G401 (cell line): ENCODE data around the gene NFE2. TPM values are rescaled to one million over a fixed set of nuclear protein-coding genes. Genes with fewer than 3 reads are reported as not detected.
"Not testable (repeated sequence)": the region's sequence is repeated elsewhere in the genome, so short reads cannot be mapped to it uniquely, and the experiment has no call there.

Experiments used
- DNase-seq: peaks from one replicate; pipeline ENCODE4 v3.0.0-alpha.2; 2015; ENCODE audit warnings: low spot score
- in situ Hi-C: cut with HindIII; loops from 2 replicates; pipeline ENCODE4 v1.10.0; 2016; ENCODE audit warnings: low sequenced_read_pairs, mixed read lengths
- total RNA-seq: library from RNA; depleted of rRNA; stranded (reverse); fragments of >200 nt; shearing (Covaris generic); gene quantifications from 2 replicates; pipeline ENCODE4 v1.2.3, GENCODE V29; 2014

Gene NFE2
- total RNA-seq, 1 experiment from 2014 or later = 18.5 TPM

DNA sequence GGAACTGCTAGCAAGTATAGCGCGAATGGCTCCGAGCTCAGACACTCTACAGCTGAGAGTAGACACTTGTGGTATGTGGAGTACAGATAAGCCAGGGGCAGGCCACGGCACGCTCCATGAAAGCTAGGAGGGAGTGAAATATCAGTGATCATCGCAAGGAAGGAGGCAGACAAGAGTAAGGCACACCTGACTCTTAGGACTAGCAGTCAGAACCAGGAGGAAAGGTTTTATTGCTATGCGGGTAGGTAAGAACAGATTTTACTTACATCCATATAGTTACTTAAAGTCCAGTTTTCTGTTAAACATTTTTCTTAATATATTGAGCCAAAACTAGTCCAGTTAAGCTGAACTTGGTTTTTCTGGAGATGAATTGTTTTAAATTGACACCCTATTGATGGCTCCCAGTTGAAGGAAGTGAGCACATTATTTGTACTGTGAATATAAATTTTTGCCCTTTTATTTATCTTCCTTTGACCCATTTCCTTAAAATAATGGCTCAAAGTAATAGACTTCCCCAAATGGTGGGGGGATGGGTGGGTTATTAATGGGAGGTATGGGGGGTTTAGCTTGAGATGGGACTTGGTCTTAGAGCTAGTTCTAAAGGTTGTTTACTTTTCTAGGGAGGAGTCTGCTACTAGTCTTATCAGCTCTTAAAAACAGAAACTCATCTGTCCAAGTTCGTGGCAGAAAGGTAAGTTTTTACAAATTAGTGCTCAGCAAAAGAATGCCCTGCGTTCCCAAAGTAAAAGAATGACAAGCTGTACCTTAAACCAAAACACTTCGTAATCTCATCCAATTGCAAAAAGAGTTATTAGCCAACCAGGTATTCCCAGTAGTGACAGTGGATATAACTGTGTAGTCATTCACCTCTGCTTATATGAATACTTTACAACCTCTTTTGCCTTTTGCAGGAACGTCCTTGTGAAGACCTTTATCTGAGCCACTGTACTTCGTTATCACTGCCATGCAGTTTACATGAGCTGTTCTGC lies 14.5 kb downstream of the NFE2 start:
- in situ Hi-C loops = no loop called here
- DNase-seq = no peak

DNA sequence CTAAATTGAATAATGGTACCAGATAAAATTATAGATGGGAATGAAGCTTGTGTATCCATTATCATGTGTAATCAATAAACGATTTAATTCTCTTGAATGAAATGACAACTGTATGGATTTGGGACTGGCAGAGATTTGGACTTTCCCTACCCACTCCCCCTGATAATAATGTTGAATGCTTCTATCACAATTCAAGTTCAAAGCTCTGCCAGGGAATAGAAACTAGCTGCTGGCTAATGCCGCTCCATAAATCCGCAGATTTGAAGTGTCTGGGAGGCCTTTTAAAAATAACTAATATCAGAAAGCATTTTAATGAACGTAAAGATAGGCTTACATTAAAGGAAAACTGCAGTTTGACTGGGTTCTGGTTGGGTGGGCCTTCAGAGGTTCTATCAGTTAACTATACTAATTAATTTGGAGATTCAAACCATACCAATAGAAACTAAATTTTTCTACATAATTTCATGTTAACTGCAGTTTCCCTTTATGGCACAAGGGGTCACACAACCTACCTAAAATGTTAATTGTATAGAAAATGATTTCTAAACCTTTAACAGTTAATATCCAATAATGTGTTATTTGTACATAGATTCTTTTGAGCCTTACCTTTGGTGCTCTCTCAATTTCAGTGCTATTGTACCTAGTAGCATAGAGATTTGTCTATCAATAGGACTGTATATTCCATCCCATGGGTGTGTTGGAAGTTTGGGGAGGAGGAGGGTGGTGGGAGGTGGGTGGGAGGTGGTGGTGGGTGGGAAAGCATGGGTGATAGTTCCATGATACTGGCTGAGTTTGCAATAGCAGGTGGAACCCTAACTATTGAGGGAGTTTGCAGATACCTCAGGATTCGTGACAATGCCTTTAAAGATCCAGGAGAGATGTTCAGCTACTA lies 15.4 kb downstream of the NFE2 start:
- in situ Hi-C loops = no loop called here

DNA sequence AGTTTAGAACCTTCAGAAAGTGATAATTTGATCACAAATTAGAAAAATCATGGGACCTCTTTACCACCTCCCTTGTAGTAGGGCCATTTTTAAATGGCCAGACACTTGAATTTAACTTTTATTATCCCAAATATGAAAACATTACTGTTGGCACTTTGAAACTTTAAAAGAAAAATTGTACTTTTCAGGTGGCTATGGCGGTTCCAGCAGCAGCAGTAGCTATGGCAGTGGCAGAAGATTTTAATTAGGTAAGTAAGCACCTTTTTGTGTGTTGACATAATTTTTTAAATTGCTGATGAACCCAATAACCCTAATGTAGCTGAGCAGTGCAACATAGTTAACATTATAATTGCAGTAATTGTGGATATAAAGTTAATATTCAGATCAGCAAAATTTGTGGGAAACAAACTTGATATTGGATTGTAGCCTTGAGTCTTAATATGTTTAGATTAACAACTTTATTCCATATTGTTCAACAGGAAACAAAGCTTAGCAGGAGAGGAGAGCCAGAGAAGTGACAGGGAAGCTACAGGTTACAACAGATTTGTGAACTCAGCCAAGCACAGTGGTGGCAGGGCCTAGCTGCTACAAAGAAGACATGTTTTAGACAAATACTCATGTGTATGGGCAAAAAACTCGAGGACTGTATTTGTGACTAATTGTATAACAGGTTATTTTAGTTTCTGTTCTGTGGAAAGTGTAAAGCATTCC lies 16.6 kb downstream of the NFE2 start:
- DNase-seq, in situ Hi-C loops: not testable (repeated sequence)

More for the DNA sequence above, 15.4 kb downstream of the NFE2 start:
- no peak for DNase-seq

DNA sequence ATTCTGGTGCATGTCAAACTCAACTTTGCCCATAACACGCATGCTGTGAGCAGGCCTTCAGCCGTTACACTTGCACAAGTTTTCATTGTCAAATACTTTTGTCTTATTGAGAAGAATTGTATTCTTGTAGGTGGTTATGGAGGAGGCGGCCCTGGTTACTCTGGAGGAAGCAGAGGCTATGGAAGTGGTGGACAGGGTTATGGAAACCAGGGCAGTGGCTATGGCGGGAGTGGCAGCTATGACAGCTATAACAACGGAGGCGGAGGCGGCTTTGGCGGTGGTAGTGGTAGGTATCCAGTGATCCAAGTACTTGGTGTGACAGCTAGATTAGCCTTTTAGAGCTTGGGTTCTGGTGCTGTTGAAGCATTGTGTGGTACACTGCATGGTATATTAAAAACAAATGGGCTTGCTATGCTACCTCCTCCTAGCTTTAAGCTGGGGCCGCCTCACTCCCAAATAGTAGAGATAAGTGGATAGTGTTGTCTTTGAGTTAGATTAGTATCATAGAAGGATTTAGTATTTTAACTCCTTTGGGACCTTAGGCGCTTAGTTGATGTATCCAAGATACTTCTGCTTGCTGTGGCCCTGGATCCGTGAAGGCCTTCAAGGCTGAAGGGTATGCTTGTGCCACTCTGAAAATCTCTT lies 17.7 kb downstream of the NFE2 start:
- in situ Hi-C loops = no loop called here

DNA sequence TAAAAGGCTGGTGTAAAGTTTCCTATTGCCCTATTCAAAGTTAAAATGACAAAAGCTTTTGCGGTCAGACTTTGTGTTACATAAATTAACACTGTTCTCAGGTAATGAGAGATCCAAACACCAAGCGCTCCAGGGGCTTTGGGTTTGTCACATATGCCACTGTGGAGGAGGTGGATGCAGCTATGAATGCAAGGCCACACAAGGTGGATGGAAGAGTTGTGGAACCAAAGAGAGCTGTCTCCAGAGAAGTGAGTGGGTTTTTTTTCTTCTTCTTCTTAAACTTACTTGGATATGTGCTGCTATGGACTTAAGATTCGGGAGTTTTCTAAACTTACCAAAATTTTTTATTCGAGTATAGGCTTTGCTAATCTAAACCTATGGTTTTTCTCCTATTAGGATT lies 19.1 kb downstream of the NFE2 start:
- in situ Hi-C loops = not testable (repeated sequence)

More for the DNA sequence above, 17.7 kb downstream of the NFE2 start:
- DNase-seq = no peak

DNA sequence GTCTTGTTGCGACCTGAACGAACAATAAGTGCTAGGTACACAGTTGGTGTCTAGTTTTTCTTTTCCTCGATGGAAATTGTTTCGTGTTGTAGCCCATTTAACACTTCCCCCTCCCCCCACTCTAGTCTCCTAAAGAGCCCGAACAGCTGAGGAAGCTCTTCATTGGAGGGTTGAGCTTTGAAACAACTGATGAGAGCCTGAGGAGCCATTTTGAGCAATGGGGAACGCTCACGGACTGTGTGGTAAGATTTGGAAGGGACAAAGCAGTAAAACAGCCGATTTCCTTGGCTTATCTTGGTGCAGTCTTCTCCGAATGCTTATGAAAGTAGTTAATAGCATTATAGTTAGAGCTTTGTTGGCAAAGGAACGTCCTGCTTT lies 19.6 kb downstream of the NFE2 start:
- DNase-seq, in situ Hi-C loops: not testable (repeated sequence)

More for the DNA sequence above, 19.1 kb downstream of the NFE2 start:
- DNase-seq = not testable (repeated sequence)

DNA sequence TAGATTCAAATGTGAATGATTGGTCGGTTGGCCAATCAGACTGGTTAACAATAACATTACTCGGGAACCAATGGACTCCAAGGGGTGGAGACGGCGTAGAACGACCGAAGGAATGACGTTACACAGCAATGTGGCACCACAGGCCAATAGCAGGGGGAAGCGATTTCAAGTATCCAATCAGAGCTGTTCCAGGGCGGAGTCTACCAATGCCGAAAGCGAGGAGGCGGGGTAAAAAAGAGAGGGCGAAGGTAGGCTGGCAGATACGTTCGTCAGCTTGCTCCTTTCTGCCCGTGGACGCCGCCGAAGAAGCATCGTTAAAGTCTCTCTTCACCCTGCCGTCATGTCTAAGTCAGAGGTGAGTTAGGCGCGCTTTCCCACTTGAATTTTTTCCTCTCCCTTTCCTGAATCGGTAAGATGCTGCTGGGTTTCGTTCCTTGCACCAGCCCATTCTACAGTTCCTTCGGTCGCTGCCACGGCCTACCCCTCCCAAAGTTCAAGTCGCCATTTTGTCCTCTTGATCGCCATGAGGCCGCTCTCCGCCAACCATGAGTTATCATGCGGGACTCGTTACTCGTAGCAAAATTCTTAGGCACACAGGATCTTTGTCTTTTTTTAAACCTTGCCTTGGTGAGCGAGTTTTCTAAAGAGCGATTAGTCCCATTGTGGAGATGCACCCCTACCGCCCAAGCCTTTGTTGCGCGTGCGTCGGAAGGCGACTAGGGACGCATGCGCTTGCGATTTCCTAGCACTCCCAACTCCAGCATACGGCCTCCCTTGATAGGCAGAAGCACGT lies 20.2 kb downstream of the NFE2 start, which contains the start of gene HNRNPA1:
Gene HNRNPA1, plus strand, starts transcription at position 259 of the 793 bp plus-strand sequence. Its CDS starts 82 bp downstream, at position 341.
- in situ Hi-C loops = no loop called here
- peak; percentile 100 for DNase-seq

DNA sequence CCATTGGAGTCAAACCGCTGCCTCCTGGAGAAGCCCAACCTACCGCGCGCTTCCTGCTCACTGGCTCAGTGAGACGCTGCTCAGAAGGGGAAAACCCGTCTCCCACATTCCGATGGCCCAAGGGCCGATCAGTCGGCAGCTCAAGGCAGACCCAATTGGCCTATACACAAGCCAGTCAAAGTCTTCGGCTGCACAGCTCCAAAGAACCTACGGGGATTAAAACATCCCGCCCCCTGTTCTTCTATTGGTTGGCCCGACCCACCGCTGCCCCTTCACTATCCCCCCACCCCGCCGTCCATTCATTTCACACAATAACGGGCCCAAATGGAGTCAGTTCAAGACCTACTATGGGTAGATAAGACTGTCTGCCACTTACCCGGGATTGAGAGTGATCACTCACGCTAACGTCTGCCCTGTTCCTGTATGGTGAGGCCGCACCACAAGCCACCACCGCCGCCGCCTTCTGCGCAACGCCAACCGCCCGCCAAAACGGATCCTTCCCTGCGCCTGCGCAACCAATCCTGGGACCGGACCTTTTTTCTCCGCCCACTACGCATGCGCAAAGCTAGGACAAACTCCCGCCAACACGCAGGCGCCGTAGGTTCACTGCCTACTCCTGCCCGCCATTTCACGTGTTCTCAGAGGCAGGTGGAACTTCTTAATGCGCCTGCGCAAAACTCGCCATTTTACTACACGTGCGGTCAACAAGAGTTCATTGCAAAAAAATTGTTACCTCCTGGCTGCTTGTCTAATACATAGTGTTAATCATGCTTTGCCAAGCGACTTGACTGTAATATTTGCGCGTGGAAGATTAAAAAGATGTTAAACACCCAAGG lies 21.0 kb downstream of the NFE2 start, which contains the start of gene CBX5:
Gene CBX5, minus strand, starts transcription at position 491 of the 836 bp plus-strand sequence. CDS start 22,472 bp downstream, outside the sequence.
- in situ Hi-C loops = no loop called here
- peak; percentile 100 for DNase-seq

DNA sequence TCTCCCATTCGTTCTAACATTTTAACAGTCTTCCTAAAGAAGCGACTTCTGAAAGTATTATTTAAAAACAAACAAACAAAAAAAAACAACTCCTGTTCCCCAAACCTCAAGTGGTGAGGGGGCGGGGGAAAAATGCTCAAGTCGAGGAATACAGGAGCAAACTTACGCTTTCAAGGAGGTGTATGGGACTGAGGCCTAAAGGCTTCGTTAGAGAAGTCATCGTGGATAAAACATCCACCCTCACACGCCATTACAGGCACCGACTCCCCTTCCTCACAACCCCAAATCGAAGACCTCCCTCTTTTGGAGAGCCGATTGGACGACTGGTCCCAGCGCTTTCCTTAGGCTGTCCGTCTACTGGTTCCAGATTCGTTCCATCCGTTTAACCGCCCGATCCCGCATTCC lies 21.6 kb downstream of the NFE2 start:
- DNase-seq = no peak
- in situ Hi-C loops = no loop called here

DNA sequence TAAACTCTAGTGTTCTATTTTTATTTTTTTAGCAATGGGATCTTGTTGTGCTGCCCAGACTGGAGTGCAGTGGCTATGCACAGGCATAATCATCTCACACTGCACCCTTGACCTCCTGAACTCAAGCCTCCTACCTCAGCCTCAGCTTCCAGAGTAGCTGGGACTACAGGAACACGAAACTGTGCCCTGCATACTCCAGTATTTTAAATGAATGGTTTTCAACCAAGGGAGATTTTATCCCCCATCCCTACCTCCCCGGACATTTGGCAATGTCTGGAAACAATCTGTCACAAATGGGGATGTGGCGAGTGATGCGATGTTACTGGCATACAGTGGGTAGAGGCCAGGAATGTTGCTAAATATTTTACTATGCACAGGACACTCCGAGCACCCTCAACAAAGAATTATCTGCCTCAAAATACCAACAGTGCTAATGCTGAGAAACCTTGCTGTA lies 23.0 kb downstream of the NFE2 start:
- peak; percentile 32 for DNase-seq
- in situ Hi-C loops = no loop called here

DNA sequence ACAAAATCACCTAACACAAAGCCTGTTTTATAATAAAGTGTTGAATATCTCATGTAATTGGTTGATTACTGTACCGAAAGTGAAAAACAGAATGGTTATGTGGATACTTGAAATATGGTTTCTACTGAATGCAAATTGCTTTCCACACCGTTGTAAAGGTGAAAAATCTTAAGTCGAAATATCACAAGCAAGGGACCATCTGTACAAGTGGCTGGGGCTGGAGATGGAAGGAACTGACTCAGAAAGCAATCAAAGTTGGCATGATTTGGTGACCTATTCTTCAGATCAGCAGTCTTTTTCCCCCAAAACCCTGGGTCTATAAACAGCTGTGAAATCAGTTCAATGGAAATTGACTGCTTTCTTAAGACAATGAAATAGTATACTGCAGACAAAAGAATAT lies 24.4 kb downstream of the NFE2 start:
- no peak for DNase-seq
- in situ Hi-C loops = no loop called here

DNA sequence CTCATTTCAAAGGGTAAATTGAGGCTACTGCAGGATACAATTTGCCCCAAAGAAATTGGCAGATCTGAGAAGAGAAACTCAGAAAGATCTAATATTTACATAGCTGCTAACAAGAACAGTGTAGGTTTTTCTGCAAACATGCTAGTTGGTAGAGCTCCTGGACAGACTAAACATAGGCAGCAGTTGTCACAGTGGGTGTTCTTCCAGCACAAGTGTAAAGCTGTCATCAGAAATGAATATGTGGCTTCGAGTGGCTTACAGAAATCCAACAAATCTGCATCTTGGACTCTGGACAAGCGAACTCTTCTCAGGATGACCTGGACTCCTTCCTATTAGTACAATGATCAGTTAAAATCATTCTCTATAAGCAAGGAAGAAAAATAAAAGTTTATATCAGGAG lies 26.8 kb downstream of the NFE2 start:
- in situ Hi-C loops = no loop called here
- peak; percentile 95 for DNase-seq

DNA sequence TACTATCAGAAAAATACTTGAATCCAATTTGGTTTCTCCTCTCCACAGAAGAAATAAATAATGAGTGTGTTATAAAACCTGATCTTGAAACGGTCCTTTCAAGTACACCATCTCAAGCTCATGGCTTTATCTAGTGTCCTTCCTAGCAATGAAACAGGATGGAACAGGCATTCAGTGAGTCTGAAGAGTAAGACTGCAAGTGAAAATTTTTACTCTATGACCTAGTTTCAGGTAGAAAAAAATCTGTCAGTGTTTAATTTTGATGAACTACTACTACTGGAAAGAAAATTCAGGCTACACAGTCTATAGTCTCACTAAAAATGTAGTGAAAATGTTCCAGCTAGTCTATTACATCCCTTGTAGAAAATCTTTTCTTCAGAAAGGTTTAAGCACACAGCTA lies 28.6 kb downstream of the NFE2 start:
- in situ Hi-C loops = no loop called here
- DNase-seq = no peak

DNA sequence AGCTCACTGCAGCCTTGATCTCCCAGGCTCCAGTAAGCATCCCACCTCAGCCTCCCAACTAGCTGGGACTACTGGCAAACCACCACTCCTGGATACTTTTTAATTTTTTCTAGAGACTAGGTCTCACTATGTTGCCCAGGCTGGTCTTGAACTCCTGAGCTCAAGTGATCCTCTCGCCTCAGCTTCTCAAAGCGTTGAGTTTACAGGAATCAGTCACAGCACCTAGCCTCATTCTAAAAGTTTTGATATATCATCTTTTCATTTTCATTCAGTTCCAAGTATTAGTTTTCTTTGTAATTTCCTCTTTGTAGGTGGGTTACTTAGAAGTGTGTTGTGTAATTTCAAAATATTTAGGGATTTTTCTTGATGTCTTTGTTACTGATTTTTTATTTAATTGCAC lies 30.5 kb downstream of the NFE2 start:
- DNase-seq = no peak
- in situ Hi-C loops = no loop called here

DNA sequence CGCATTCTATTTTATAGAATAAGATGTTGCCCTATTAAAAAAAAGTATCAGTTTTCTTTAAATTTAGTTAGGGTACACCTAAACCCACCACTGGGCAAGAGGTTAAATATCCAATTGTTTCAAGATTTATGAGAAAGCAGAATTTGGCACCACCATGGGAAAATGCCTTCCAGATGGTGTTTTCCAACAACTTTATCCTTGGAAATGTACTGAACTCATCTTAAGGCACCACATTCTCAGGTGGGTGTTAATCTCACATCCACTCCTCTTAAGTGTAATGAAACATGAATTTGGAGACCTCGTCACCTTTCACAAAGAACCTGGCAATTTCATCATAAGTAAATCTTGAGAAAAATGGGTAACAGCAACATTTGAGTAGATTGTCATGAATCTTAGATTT lies 34.0 kb downstream of the NFE2 start:
- in situ Hi-C loops = no loop called here
- no peak for DNase-seq

DNA sequence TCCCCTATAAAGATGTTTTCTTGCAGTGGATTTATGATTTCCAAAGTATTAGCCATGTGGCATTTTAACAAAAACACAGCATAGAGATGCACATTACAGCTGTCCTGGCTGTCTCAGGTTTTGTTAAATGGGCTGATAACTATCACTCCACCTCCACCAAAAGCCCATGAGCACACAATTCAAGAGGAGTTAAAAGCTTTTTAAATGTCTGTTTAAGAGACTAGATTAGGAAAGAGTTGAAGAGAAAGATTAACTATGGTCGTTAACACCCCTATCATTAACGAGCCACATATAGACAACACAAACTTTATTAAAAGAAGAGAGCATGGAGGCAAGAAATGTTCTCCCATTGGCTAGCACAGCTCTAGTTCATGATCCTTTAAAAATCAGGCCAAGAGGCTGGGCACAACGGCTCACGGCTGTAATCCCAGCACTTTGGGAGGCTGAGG lies 35.4 kb downstream of the NFE2 start:
- no peak for DNase-seq

DNA sequence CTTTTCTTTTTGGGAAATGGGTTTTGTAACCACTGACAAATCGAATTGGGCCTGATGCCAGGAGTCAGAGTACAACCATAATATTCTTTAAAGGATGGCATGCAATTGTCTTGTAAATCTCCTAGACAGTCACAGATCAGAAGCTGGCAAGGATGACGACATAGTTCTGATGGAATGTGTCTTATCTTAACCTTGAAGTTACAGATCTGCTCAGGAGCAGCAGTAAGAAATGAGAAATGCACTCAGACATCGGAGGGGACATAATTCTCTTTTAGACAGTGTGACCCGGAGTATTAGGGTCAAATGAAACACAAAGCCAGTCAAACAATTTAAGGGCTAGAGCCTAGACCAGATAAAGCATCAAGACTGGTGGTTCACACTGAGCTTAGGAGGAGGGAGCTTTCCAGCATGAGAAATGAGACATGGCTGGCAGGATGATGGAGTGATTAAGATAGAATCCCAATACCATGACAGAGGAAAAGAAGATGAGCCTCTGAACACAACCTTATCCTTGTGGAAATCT lies 38.4 kb downstream of the NFE2 start:
- DNase-seq = peak; percentile 60

More for the DNA sequence above, 35.4 kb downstream of the NFE2 start:
- in situ Hi-C loops = no loop called here

More for the DNA sequence above, 38.4 kb downstream of the NFE2 start:
- in situ Hi-C loops = no loop called here
